ENCODE measurements around the gene PPM1L.

PPM1L gene

DNA sequence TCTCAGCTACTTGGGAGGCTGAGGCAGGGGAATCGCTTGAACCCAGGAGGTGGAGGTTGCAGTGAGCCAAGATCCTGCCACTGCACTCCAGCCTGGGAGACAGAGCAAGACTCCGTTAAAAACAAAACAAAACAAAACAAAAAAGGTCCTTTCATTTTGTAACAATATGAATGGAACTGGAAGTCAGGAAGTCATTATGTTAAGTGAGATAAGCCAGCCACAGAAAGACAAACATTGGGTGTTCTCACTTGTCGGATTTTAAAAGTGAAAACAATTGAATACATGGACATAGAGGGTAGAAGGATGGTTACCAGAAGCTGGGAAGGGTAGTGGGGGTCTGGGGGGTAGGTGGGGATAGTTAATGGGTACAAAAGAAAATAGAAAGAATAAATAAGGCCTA, 361.6 kb downstream of the PPM1L start:
- TF ChIP-seq, protein P1, sequence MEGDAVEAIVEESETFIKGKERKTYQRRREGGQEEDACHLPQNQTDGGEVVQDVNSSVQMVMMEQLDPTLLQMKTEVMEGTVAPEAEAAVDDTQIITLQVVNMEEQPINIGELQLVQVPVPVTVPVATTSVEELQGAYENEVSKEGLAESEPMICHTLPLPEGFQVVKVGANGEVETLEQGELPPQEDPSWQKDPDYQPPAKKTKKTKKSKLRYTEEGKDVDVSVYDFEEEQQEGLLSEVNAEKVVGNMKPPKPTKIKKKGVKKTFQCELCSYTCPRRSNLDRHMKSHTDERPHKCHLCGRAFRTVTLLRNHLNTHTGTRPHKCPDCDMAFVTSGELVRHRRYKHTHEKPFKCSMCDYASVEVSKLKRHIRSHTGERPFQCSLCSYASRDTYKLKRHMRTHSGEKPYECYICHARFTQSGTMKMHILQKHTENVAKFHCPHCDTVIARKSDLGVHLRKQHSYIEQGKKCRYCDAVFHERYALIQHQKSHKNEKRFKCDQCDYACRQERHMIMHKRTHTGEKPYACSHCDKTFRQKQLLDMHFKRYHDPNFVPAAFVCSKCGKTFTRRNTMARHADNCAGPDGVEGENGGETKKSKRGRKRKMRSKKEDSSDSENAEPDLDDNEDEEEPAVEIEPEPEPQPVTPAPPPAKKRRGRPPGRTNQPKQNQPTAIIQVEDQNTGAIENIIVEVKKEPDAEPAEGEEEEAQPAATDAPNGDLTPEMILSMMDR (IDR thresholded peaks at IDR 0.05; ENCODE audit: extremely low read depth, insufficient read depth, missing control alignments): no peak
- DNase-seq (ENCODE audit: low spot score): no peak
- in situ Hi-C loops (cut with MboI; ENCODE audit: low pct_unique_long_range_greater_than_20kb, low sequenced_read_pairs, unreplicated experiment): no loop called here

DNA sequence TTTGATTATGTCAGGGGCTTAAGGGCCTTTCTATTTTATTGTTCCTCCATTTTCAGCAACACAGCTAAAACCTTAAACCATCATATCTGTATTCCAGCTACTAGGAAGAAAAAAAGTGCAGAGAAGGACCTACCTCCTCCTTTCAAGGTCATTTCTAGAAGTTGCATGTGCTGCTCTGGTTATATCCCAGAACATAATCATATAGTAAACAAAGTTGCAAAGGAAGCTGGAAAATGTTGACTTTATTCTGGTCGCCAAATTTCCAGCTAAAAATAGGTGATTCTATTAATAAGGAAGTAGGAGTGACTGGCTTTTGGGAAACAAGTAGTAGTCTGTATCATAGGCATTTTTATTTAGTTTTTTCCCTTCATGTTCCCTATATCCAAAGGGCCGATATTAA, 370.5 kb downstream of the PPM1L start:
- DNase-seq (ENCODE audit: low spot score): no peak
- TF ChIP-seq, protein P1 (IDR thresholded peaks at IDR 0.05; ENCODE audit: extremely low read depth, insufficient read depth, missing control alignments): no peak
- in situ Hi-C loops (cut with MboI; ENCODE audit: low pct_unique_long_range_greater_than_20kb, low sequenced_read_pairs, unreplicated experiment): no loop called here
